RWPE2 (cell line): ENCODE results near the gene CERK.
"Not testable (repeated sequence)": the region's sequence is repeated elsewhere in the genome, so short reads cannot be mapped to it uniquely, and the experiment has no call there.

Experiments used
- ATAC-seq: fragments of 200-7000 bp; cut with Tn5 transposase; 3 replicates; pipeline ENCODE4 v1.9.1; 2021; ENCODE audit warnings: low read depth
- DNase-seq: peaks from one replicate; pipeline ENCODE4 v3.0.0-alpha.2; 2020; ENCODE audit warnings: low spot score
- H3K27ac ChIP-seq: fragments of 450-650 bp; 2 replicates; pipeline ENCODE4 v1.5.1; 2017; ENCODE audit warnings: mild to moderate bottlenecking; ENCODE audit not compliant: poor library complexity, severe bottlenecking
- H3K27me3 ChIP-seq: fragments of 250-450 bp; sonication (Bioruptor Pico); 2 replicates; pipeline ENCODE4 v1.5.1; 2021; ENCODE audit warnings: mild to moderate bottlenecking, moderate library complexity; ENCODE audit not compliant: insufficient read depth, poor library complexity, severe bottlenecking
- H3K36me3 ChIP-seq: fragments of 250-450 bp; sonication (Bioruptor Pico); 2 replicates; pipeline ENCODE4 v1.5.1; 2020; ENCODE audit warnings: low read depth, mild to moderate bottlenecking, moderate library complexity
- H3K4me1 ChIP-seq: fragments of 250-450 bp; sonication (Bioruptor Pico); 2 replicates; pipeline ENCODE4 v1.5.1; 2021; ENCODE audit warnings: mild to moderate bottlenecking, moderate library complexity; ENCODE audit not compliant: insufficient read depth, poor library complexity, severe bottlenecking
- H3K4me3 ChIP-seq: fragments of 250-450 bp; sonication (Bioruptor Pico); 2 replicates; pipeline ENCODE4 v1.5.1; 2021; ENCODE audit warnings: mild to moderate bottlenecking, moderate library complexity; ENCODE audit not compliant: severe bottlenecking
- H3K9me3 ChIP-seq: fragments of 250-450 bp; sonication (Bioruptor Pico); 2 replicates; pipeline ENCODE4 v1.5.1; 2021; ENCODE audit warnings: mild to moderate bottlenecking, moderate library complexity; ENCODE audit not compliant: severe bottlenecking
- CTCF ChIP-seq: fragments of 450-650 bp; IDR thresholded peaks from one replicate; pipeline ENCODE4 v1.5.1; 2017; ENCODE audit warnings: mild to moderate bottlenecking, moderate library complexity; ENCODE audit not compliant: poor library complexity, severe bottlenecking

Gene CERK

GRCh38 chr22:46652081-46652846 is 85.8 kb downstream of the CERK start:
- DNase-seq, result no peak

GRCh38 chr22:46651316-46651715 is 86.7 kb downstream of the CERK start:
- H3K9me3 ChIP-seq, result no peaks in the 10 kb centered on the region
- no peaks in the 10 kb centered on the region for H3K27me3 ChIP-seq
- peaks cover 7% of the 10 kb centered on the region for H3K4me1 ChIP-seq
- H3K36me3 ChIP-seq, result no peaks in the 10 kb centered on the region
- TF ChIP-seq CTCF, result no peak
- no peak overlapping the region for H3K4me3 ChIP-seq
- no peak overlapping the region for H3K27ac ChIP-seq
- no peak for ATAC-seq
- DNase-seq, result no peak

More at GRCh38 chr22:46652081-46652846, 85.8 kb downstream of the CERK start:
- peaks cover 7% of the 10 kb centered on the region for H3K4me1 ChIP-seq
- no peak overlapping the region for H3K27ac ChIP-seq
- no peak overlapping the region for H3K4me3 ChIP-seq
- ATAC-seq, result no peak
- H3K9me3 ChIP-seq, result no peaks in the 10 kb centered on the region
- no peak for TF ChIP-seq CTCF
- H3K36me3 ChIP-seq, result no peaks in the 10 kb centered on the region
- H3K27me3 ChIP-seq, result no peaks in the 10 kb centered on the region

- Histone ChIP-seq H3K4me3 (no peak overlapping the region), H3K27ac (no peak overlapping the region), H3K27me3 (no peaks in the 10 kb centered on the region), H3K4me1 (peaks cover 7% of the 10 kb centered on the region), H3K9me3 (no peaks in the 10 kb centered on the region), H3K36me3 (no peaks in the 10 kb centered on the region)
- no peak for ATAC-seq
- DNase-seq, result no peak
- TF ChIP-seq CTCF, result no peak
Observed at GRCh38 chr22:46650078-46650810, 87.8 kb downstream of the CERK start.

- H3K27me3 ChIP-seq, result no peaks in the 10 kb centered on the region
- DNase-seq, result no peak
Observed at GRCh38 chr22:46649141-46650077, 88.6 kb downstream of the CERK start.

GRCh38 chr22:46648225-46648820 is 89.7 kb downstream of the CERK start:
- H3K27ac ChIP-seq, H3K36me3 ChIP-seq, H3K4me1 ChIP-seq, H3K4me3 ChIP-seq, H3K9me3 ChIP-seq, H3K27me3 ChIP-seq, DNase-seq, ATAC-seq: not testable (repeated sequence)

More at GRCh38 chr22:46649141-46650077, 88.6 kb downstream of the CERK start:
- Histone ChIP-seq H3K27ac (no peak overlapping the region), H3K4me3 (no peak overlapping the region), H3K9me3 (no peaks in the 10 kb centered on the region), H3K4me1 (peaks cover 7% of the 10 kb centered on the region), H3K36me3 (no peaks in the 10 kb centered on the region)
- peak; percentile 64 for ATAC-seq
- no peak for TF ChIP-seq CTCF
